Ovary (tissue), 3 donors: ENCODE results near the gene TTC28.

ENCODE experiments used
- CTCF ChIP-seq, 3 donors: fragments of 450-650 bp in 2 of 3; fragments of 200-600 bp in 1 of 3; IDR thresholded peaks; one replicate each; pipeline versions ENCODE4 v1.5.1 to v1.8.0; 2016 to 2022; ENCODE audit warnings: antibody characterized with exemption in 3 of 3, mild to moderate bottlenecking in 1 of 3
- EP300 ChIP-seq: sonication (generic); formaldehyde crosslinking; IDR thresholded peaks from one replicate; pipeline ENCODE4 v1.6.1; 2017; ENCODE audit warnings: antibody characterized with exemption
- POLR2A ChIP-seq: fragments of 450-650 bp; IDR thresholded peaks from one replicate; pipeline ENCODE4 v1.6.1; 2017; ENCODE audit warnings: antibody characterized with exemption, mild to moderate bottlenecking, moderate library complexity
- donor health status: DM: no; HTN: no; CAD: no.

DNA sequence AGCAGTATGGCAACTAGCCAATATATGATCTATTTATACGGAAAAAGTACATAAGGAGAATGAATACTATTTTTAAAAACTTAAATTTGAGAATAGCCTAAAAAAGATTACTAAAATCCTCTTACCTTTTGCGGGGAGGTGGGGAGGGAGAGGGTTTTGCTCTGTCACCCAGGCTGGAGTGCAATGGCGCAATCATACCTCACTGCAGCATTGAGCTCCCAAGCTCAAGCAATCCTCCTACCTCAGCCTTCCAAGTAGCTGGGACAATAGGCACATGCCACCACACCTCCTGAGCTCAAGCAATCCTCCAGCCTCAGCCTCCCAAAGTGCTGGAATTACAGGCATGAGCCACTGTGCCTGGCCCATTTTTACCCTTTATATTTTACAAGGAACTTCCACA, 82.0 kb downstream of the TTC28 start:
- TF ChIP-seq CTCF (IDR thresholded peaks at IDR 0.05) (no peak), EP300 (no peak), POLR2A (no peak)
